Measurements from ENCODE around the gene PLPP6. TPM values are rescaled to one million over a fixed set of nuclear protein-coding genes. Genes with fewer than 3 reads are reported as not detected.

The PLPP6 gene
- total and polyA plus RNA-seq, 2 donors (not counting 1 experiment from before 2014, with no cell fraction given): 6.3 to 14.3 TPM

DNA sequence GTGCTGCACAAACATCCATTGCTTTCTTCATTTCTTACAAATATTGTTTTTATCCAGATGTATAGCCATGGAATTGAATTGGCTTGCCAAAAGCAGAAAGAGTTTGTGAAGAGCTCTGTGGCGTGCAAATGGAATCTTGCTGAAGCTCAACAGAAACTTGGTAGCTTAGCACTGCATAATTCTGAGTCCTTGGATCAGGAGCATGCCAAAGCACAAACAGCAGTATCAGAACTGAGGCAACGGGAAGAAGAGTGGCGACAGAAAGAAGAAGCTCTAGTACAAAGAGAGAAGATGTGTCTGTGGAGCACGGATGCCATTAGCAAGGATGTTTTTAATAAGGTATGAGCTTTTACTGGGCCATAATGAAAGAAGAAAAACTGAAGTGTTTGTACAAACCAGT lies 22.7 kb downstream of the PLPP6 start:
- no peak for TF ChIP-seq EZH2 (IDR thresholded peaks at IDR 0.05; ENCODE audit: borderline replicate concordance, insufficient read depth, low read depth, low read length, poor library complexity, severe bottlenecking)
- TF ChIP-seq, protein P1, sequence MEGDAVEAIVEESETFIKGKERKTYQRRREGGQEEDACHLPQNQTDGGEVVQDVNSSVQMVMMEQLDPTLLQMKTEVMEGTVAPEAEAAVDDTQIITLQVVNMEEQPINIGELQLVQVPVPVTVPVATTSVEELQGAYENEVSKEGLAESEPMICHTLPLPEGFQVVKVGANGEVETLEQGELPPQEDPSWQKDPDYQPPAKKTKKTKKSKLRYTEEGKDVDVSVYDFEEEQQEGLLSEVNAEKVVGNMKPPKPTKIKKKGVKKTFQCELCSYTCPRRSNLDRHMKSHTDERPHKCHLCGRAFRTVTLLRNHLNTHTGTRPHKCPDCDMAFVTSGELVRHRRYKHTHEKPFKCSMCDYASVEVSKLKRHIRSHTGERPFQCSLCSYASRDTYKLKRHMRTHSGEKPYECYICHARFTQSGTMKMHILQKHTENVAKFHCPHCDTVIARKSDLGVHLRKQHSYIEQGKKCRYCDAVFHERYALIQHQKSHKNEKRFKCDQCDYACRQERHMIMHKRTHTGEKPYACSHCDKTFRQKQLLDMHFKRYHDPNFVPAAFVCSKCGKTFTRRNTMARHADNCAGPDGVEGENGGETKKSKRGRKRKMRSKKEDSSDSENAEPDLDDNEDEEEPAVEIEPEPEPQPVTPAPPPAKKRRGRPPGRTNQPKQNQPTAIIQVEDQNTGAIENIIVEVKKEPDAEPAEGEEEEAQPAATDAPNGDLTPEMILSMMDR (IDR thresholded peaks at IDR 0.05): no peak
- H3K9me3 Mint-ChIP-seq (ENCODE audit: insufficient read depth): no peaks in the 10 kb centered on the region
- Histone ChIP-seq H3K79me2 (ENCODE audit: control insufficient read depth, insufficient read depth, low read length) (peaks cover 36% of the 10 kb centered on the region), H3K4me1 (ENCODE audit: control insufficient read depth in 2 of 2, insufficient read depth in 2 of 2, low read length in 2 of 2) (peaks cover 14 to 15% of the 10 kb centered on the region in 2 donors), H3K4me3 (ENCODE audit: control extremely low read depth in 1 of 5, extremely low read depth in 1 of 5, insufficient read depth in 1 of 5, low read depth in 2 of 5, low read length in 4 of 5) (no peak overlapping the region), H3K4me2 (replicated peaks; ENCODE audit: low read depth, low read length, poor library complexity, severe bottlenecking) (no peak overlapping the region), H3K27me3 (replicated peaks in 1 of 4; ENCODE audit: control extremely low read depth in 1 of 4, control insufficient read depth in 3 of 4, insufficient read depth in 4 of 4, low read length in 3 of 4) (no peaks in the 10 kb centered on the region), H2AFZ (ENCODE audit: insufficient read depth, low read depth, low read length, poor library complexity, severe bottlenecking) (no peak overlapping the region), H3K9ac (ENCODE audit: low read length) (no peak overlapping the region), H3K9me3 (ENCODE audit: control extremely low read depth in 1 of 3, control insufficient read depth in 2 of 3, insufficient read depth in 1 of 3, low read length in 2 of 3) (no peaks in the 10 kb centered on the region), H3K27ac (ENCODE audit: low read length in 2 of 2) (no peak overlapping the region), H3K36me3 (replicated peaks in 1 of 2; ENCODE audit: control extremely low read depth in 1 of 2, control insufficient read depth in 1 of 2, extremely low read depth in 1 of 2, insufficient read depth in 2 of 2, low read length in 1 of 2) (peaks cover 12 to 24% of the 10 kb centered on the region in 2 experiments), H4K20me1 (ENCODE audit: control insufficient read depth, insufficient read depth, low read length, poor library complexity, severe bottlenecking) (no peaks in the 10 kb centered on the region)
- ChIA-PET CTCF (no interaction called here), POLR2A (no interaction called here)
- peaks cover 10% of the 10 kb centered on the region for H3K4me1 Mint-ChIP-seq
- no peak overlapping the region for H3K27ac Mint-ChIP-seq
- no peak overlapping the region for H3K4me3 Mint-ChIP-seq
- intact Hi-C loops (cut with micrococcal nuclease): no loop called here
- ATAC-seq (ENCODE audit: low read depth): no peak
- no peak for DNase-seq
- whole genome bisulfite sequencing (ENCODE audit: insufficient coverage): 97% methylated on average over 3 of the region's 4 CpGs
- no peaks in the 10 kb centered on the region for H3K27me3 Mint-ChIP-seq

DNA sequence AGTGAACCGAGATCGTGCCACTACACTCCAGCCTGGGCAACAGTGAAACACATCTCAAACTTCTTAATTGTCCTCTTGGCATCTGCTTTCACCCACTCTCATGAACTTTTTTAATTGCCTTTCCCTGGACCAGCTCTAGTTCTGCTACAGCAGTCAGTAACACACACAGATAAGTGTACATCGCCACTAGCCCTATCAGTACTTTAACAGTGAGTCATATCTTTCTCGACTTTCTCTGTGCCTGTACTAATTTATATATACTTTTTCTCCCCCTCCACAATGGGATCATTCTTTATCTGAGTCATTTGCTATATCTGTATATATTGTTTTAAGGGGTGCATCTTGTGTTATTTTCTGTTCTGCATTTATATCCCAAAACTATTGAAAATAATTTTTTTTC lies 24.0 kb downstream of the PLPP6 start:
- 80% methylated on average over 3 of the region's 4 CpGs for WGBS (ENCODE audit: insufficient coverage)
- Histone ChIP-seq H2AFZ (ENCODE audit: insufficient read depth, low read depth, low read length, poor library complexity, severe bottlenecking) (no peak overlapping the region), H3K36me3 (replicated peaks in 1 of 2; ENCODE audit: control extremely low read depth in 1 of 2, control insufficient read depth in 1 of 2, extremely low read depth in 1 of 2, insufficient read depth in 2 of 2, low read length in 1 of 2) (peaks cover 12 to 33% of the 10 kb centered on the region in 2 experiments), H3K4me1 (ENCODE audit: control insufficient read depth in 2 of 2, insufficient read depth in 2 of 2, low read length in 2 of 2) (peaks cover 3% of the 10 kb centered on the region in 2 donors), H4K20me1 (ENCODE audit: control insufficient read depth, insufficient read depth, low read length, poor library complexity, severe bottlenecking) (peaks cover 4% of the 10 kb centered on the region), H3K79me2 (ENCODE audit: control insufficient read depth, insufficient read depth, low read length) (peaks cover 30% of the 10 kb centered on the region), H3K4me2 (replicated peaks; ENCODE audit: low read depth, low read length, poor library complexity, severe bottlenecking) (no peak overlapping the region), H3K27ac (ENCODE audit: low read length in 2 of 2) (no peak overlapping the region), H3K4me3 (ENCODE audit: control extremely low read depth in 1 of 5, extremely low read depth in 1 of 5, insufficient read depth in 1 of 5, low read depth in 2 of 5, low read length in 4 of 5) (no peak overlapping the region), H3K9ac (ENCODE audit: low read length) (no peak overlapping the region), H3K27me3 (replicated peaks in 1 of 4; ENCODE audit: control extremely low read depth in 1 of 4, control insufficient read depth in 3 of 4, insufficient read depth in 4 of 4, low read length in 3 of 4) (no peaks in the 10 kb centered on the region), H3K9me3 (ENCODE audit: control extremely low read depth in 1 of 3, control insufficient read depth in 2 of 3, insufficient read depth in 1 of 3, low read length in 2 of 3) (no peaks in the 10 kb centered on the region)
- Mint-ChIP-seq H3K27ac (peak overlapping the region; percentile 27), H3K4me3 (no peak overlapping the region), H3K27me3 (no peaks in the 10 kb centered on the region), H3K9me3 (ENCODE audit: insufficient read depth) (no peaks in the 10 kb centered on the region), H3K4me1 (peaks cover 15% of the 10 kb centered on the region)
- CTCF ChIA-PET: no interaction called here
- POLR2A ChIA-PET: no interaction called here
- intact Hi-C loops (cut with micrococcal nuclease): no loop called here
- ATAC-seq (ENCODE audit: low read depth): no peak
- no peak for DNase-seq
- TF ChIP-seq, protein P1 (IDR thresholded peaks at IDR 0.05): no peak
- TF ChIP-seq EZH2 (IDR thresholded peaks at IDR 0.05; ENCODE audit: borderline replicate concordance, insufficient read depth, low read depth, low read length, poor library complexity, severe bottlenecking): no peak

Measured in B cell (primary cell).